CD4-positive, alpha-beta T cell treated with Interferon alpha-2 for 1 hour (primary cell): ENCODE measurements around the gene MERTK.
"Not testable (repeated sequence)": the region's sequence is repeated elsewhere in the genome, so short reads cannot be mapped to it uniquely, and the experiment has no call there.

Source experiments
- DNase-seq, 2 donors: peaks; one replicate each; pipeline ENCODE4 v3.0.0-alpha.2; 2020 to 2022

Gene MERTK

DNA sequence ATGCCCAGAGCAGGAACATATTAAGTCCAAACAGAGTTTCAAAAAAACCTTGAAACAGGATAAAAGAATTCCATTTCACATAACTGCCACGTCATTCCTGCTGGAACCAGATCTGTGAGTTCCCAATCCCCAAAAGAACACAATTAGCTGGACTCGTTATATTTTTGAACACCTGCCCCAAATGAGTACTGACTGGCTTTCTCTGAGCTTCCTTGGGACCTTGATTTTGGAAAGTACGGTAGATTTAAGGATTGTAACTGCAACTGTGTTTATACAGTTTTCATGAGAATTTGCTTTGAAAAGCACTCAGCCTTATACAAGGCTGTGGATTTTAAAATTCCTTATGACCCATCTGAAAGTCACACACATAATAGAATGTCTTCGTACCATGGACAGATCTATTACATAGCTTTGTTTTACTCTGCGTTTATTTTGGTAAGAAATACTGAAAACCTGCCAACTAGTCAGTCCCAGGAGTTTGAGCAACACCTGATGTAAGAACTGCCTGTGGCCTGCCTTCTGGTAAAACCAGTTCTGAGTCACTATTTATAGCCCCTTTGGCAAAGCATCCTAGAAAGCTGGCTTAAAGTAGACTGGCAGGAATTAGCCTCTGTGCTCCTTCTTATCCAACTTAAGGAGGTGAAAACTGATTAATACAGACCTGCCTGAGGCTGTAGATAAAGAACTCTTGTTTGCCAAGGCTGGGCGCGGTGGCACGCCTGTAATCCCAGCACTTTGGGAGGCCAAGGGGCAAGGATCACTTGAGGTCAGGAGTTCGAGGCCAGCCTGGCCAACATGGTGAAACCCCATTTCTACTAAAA is 48.1 kb downstream of the MERTK start:
- no peak for DNase-seq

GRCh38 chr2:111947219-111947618 is 48.8 kb downstream of the MERTK start:
- DNase-seq = no peak

DNA sequence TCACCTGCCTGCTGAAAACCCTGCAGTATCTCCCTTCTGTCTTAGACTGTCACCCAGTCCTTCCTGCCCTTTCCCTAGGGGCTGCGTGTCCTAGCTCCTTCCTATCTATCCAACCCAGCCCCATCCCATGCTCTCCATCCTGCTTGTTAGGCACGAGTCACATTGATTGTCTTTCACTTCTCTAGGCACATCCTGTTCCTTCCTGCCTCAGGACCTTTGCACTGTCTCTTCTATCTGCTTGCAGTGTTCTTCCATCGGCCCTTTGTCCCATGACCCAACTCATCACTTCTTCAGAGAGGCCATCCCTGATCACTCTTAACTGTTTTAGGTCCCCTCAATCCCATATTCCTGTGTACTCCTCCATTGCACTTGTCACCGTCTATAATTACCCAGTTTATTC is 50.4 kb downstream of the MERTK start:
- no peak for DNase-seq

DNA sequence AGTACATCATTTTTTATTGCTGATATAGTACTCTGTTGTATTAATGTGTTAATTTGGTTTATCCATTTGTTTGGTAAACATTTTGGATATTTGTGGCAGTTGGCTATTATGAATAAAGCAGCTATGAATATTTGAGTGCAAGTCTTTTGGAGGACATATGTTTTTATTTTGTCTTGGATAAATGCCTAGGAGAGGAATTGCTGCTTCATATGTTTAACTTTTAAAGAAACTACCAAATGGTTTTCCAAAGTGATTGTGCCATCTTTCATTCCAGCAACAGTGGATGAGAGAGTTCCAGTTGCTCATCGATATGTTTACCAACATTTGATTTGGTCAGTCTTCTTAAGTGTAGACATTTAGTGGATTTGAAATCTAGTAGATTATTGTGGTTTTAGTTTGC is 51.8 kb downstream of the MERTK start:
- no peak for DNase-seq

DNA sequence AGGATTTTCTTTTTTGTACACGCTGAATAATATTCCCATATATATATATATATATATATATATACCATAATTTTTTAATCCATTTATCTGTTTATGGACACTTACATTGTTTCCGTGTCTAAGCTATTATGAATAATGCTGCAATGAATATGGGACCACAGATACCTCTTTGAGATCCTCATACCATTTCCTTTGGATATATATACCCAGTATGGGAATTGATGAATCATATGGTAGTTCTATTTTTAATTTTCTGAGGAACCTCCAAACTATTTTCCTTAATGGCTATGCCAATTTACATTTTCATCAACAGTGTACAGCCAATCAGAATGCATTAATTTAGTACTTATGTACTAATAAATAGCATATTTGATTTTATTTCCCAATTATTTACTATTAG is 53.1 kb downstream of the MERTK start:
- no peak for DNase-seq

DNA sequence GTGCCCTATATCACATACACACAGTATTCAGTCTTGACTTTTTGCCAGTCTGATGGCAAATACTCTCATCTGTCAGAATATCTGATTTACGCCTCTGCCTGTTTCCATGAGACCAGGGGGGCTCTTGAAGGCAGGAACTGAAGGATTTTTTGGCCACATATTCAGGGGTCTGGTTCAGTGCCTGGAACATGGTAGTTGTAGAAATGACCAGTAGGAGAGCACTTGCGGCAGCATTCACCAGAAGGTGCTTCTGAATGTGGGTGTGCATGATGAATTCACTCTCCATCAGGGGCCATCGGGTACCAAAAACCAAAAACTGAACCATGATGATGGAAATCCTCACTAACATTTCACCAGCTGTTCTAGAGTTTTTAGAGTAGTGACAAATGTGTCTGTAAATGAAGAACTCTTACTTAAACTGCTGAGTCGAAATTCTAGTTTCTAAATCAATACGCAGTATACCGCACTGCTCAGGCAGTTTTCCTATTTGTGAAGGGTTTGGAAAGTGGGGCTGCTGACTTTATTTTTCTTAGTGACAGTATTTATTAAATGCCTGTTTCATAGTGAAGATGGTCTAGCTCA is 54.6 kb downstream of the MERTK start:
- DNase-seq = no peak

GRCh38 chr2:111954602-111955332 is 56.4 kb downstream of the MERTK start:
- DNase-seq = no peak

- DNase-seq = no peak
These were observed 59.5 kb downstream of the MERTK start for GRCh38 chr2:111957872-111958354.

DNA sequence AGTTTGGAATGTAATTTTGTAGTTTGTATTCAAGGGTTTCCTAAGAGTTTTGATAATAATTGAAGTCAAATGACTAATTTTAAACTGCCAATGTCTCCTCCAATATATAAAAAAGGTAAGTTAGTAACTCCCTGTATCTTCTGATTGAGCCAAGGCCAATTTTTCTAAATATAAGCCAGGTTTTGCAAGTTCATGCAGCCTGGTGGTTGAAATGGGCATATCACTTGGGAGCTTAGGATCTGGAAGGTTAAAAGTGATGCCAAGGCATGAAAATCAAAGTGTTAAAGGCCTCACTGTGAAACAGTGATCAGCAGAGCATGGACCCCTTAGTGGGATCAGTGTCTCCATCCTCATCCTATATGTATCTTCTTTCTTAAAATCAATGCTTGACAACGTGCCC is 60.5 kb downstream of the MERTK start:
- no peak for DNase-seq

DNA sequence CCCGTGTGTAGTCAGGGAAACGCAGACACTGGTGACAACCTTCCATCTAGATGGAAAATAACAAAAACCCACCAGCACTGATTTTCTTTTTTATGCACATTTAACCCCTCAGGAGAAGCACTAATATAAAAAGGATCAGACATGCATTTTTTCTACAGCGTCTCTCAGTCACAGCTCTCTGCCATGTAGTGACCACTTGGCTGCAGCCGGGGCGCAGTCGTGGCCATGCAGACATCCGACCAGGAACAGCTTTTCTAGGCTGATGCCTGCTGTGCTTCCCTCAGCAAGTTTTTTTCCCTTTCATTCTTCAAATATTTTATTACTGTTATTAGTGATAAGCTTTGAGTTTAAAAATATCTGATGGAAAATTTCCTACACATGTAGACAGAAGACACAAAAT is 63.3 kb downstream of the MERTK start:
- no peak for DNase-seq

DNA sequence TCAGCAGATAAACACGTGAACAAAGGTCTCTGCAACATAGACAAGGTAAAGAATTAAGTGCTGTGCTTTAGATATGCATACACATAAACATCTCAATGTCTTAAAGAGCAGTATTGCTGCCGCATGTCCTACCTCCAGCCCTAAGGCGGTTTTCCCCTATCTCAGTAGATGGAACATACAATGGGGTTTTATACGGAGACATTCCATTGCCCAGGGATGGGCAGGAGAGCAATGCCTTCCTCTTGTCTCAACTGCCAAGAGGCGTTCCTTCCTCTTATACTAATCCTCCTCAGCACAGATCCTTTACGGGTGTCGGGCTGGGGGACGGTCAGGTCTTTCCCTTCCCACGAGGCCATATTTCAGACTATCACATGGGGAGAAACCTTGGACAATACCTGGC is 64.7 kb downstream of the MERTK start:
- not testable (repeated sequence) for DNase-seq

DNA sequence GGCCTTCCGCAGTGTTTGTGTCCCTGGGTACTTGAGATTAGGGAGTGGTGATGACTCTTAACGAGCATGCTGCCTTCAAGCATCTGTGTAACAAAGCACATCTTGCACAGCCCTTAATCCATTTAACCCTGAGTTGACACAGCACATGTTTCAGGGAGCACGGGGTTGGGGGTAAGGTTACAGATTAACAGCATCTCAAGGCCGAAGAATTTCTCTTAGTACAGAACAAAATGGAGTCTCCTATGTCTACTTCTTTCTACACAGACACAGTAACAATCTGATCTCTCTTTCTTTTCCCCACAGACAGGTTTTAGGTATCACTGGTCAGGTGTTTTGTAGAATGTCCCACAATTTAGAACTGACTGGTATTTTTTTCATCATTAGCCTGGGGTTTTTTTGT is 65.1 kb downstream of the MERTK start:
- not testable (repeated sequence) for DNase-seq

DNA sequence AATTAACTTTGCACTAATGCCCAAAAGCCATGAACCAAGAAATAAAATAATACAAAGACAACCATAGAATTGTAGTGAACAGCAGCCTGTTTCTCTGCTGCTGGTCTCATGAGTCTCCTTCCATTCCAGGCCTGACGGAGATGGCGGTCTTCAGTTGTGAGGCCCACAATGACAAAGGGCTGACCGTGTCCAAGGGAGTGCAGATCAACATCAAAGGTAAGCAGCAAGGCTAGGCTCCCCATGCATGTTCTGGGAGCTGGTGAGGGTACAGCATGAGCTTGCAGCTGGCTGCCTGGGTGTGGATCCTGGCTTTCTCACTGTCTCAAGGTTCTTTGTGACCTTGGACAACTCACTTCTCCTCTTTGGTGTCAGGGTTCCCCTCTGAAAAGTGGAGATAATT is 66.7 kb downstream of the MERTK start:
- no peak for DNase-seq

- no peak for DNase-seq
These were observed 67.8 kb downstream of the MERTK start for GRCh38 chr2:111966241-111966640.

GRCh38 chr2:111967018-111967417 is 68.6 kb downstream of the MERTK start:
- no peak for DNase-seq

- DNase-seq = no peak
These were observed 72.0 kb downstream of the MERTK start for GRCh38 chr2:111970453-111970852.

- no peak for DNase-seq
These were observed 74.7 kb downstream of the MERTK start for GRCh38 chr2:111972955-111973565.

- no peak for DNase-seq
These were observed 75.3 kb downstream of the MERTK start for GRCh38 chr2:111973701-111974100.

GRCh38 chr2:111975053-111975552 is 76.7 kb downstream of the MERTK start:
- no peak for DNase-seq

GRCh38 chr2:111975819-111976218 is 77.4 kb downstream of the MERTK start:
- DNase-seq = no peak

DNA sequence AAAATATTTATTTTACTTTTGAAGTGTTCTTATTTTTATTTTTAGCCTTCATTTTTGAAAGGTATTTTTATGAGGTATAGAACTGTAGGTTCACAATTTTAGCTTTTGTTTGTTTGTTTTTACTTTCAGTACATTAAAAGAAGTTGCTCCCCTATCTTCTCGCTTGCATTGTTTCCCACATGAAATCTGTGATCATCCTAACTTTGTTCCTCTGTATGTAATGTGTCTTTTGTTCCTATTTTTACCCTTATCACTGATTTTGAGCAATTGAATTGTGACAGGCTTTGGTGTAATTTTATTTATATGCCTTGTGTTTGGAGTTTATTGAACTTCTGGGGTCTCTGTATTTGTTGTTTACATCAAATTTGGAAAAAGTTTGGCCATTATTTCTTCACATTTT is 78.8 kb downstream of the MERTK start:
- DNase-seq = no peak

- DNase-seq = no peak
These were observed 80.2 kb downstream of the MERTK start for GRCh38 chr2:111978452-111979170.

DNA sequence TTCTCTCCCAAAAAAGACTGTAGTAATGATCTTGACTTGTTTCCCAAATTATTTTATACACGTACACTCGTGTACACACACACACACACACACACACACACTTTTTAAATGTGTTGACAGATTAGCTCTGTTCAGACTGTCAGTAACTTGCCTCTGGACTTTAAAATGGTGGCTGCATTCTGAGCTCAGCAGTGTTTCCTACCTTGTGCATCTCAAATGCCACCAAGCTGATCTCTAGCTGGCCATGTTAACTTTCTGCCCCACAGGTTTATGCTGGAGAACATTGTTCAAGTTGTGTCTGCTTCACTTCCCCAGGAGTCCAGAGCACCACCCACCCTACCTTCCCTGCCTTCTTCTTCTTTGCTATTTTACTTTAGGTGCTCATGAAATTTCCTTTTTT is 83.3 kb downstream of the MERTK start:
- DNase-seq = no peak
